Measurements from ENCODE around the gene EBF3.
"Not testable (repeated sequence)": the region's sequence is repeated elsewhere in the genome, so short reads cannot be mapped to it uniquely, and the experiment has no call there.

Gene EBF3

DNA sequence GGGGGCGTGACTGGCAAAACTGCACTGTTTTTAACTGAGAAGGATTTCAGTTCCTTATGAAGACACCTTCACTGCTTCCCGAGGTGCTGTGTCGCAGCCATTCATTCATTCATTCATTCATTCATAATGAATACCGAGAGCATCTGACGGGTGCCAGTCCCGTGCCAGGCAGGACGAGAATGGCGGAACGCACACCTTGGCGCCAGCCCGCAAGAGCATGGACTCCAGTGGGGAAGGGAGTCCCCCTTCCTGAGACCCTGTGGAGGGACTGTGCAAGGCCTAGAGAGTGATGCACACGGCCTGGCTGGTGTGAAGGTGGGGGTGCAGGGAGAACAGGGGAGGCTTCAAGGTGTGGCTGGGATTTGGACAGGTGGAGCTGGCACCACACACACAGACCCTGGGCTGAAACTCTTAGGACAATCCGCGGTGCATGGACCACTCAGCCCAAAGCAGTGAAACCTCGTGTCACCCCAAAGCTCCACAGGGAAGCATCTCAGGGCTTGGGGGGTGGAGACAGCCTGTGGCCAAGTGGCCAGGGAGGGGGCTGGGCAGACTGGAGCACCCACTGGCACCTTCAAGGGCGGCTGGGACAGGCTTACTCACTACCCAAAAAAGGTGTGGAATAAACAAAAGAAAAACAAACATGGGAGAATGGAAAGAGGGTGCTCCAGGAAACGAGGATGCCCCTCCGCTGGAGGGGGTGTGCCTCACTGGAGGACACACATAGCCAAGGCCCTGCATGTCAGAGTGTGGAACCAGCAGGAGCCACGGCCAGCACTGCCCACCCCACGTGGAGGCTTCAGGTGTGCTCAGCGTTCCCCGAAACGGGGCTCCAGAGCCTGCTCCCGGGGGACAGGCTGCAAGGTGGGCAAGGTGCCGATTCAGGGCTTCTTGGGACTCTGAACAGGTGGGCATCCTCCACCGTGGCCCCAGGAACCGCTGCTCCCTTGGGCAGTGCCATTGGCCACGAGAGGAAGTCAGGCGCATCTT lies 37.7 kb downstream of the EBF3 start:
- no peak for DNase-seq
- TF ChIP-seq POLR2A (IDR thresholded peaks at IDR 0.05; ENCODE audit: low read length) = no peak
- no peak for TF ChIP-seq GATA1 (IDR thresholded peaks at IDR 0.05; ENCODE audit: low read depth, low read length)

DNA sequence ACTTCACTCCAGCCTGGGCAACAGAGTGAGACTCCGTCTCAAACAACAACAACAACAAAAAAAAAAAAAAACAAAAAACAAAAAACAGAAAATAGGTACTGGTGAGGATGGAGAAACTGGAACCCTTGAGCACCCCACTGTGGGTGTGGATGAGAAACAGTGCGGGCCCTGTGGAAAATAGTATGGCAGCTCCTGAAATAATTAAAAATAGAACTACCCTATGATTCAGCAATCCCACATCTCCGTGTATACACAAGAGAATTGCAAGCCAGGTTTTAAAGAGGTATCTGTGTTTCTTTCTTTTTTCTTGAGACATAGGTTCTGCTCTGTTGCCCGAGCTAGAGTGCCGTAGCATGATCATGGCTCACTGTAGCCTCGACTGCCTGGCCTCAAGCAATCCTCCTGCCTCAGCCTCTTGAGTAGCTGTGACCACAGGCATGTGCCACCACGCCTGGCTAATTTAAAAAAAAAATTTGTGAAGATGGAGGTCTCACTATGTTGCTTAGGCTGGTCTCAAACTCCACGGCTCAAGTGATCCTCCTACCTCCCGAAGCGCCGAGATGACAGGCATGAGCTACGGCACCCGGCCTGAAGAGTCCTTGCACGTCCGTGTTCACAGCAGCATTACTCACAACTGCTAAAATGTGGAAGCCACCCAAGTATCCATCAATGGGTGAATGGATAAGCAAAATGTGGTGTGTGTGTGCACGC lies 39.5 kb downstream of the EBF3 start:
- TF ChIP-seq GATA1 (IDR thresholded peaks at IDR 0.05; ENCODE audit: low read depth, low read length) (no peak), POLR2A (IDR thresholded peaks at IDR 0.05; ENCODE audit: low read length) (no peak)
- no peak for DNase-seq

DNA sequence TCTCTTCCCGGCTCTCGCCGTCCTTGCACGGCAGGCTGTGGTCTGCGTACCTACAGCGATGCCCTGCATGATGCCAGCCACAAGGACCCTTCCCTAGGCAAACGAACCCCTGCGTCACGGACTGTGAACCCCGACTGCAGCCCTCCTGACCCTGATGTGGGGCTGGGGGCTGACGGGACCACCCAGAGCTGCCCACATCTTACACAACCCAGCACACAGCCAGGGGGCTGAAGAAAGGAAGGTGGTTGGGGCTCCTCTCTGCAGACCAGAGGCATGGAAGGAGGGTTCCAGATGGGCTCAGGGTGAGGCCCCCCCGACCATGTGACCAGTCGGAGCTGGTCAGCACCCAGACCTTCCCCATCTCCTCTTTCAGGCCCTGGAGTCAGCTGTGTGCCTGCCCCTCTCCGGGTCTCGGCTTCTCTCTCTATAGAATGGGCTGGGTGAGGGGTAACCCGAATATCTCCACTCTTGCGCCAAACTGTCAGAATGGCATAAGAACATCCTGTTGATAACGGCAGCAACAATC lies 41.4 kb downstream of the EBF3 start:
- no peak for DNase-seq
- TF ChIP-seq GATA1 (IDR thresholded peaks at IDR 0.05; ENCODE audit: low read depth, low read length) (no peak), POLR2A (IDR thresholded peaks at IDR 0.05; ENCODE audit: low read length) (no peak)

DNA sequence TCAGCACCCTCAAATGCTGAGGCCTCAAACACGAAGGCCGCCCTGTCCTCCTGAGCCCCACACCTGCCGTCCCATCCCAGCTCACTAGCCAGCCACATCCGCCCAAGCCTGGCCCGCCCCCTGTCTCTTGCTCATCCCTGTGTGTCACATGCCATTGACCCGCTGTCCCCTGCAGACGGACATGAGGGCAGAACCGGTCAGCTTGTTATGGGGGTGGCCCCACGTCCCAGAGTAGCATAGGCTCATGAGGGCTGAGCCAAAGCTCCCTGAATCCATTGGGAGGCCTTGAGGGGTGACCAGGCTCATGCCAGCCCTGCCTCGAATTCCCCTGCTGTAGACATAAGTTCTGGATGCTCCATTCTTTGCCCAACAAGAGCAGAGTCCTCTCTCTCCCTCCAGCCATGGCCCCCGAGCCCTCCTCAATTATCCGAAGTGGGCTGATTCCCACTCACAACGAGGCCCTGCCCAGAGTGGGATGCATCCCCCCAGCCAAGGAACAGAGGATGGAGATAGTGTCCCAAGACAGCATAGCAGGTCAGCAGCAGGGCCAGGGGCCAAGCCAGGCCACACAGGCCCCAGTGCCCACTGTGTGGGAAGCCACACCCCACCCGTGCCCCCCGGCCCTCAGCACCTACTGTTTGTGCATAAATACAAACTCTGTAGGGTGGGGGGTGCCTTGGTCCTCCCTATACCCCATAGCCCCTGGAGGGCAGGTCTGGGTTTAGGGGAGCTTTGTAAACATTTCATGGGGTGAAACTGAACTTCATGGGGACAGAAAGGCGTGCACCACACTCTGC lies 42.1 kb downstream of the EBF3 start:
- no peak for DNase-seq

DNA sequence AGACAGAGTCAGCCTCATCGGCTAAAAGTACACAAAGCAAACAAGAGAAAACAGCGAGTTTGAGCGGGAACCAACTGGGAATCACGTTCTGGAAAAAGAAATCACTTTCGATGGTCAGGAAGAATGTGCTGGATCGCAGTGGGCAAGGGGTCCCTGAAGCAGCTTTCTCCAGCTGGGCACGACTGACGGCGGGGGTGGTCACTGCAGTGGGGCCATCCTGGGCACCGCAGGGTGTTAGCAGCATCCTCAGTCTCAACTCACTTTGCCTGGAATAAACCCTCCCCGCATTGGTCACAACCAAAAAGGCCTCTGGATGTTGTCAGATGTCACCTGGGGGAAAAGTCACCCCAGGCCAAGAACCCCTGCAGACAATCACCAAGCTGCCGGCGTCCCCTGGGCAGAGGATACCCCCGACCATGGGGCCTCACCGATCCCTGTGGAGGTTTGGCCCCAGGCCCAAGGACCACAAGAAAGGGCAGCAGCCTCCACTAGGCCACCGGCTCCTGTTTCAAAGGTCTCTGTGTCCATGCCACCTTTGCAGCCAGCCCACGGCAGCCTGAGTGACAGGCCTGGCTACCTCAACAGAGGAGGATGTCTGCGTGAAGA lies 42.9 kb downstream of the EBF3 start:
- TF ChIP-seq GATA1 (IDR thresholded peaks at IDR 0.05; ENCODE audit: low read depth, low read length) = no peak
- no peak for TF ChIP-seq POLR2A (IDR thresholded peaks at IDR 0.05; ENCODE audit: low read length)
- DNase-seq = no peak

More for the DNA sequence above, 42.1 kb downstream of the EBF3 start:
- no peak for TF ChIP-seq POLR2A (IDR thresholded peaks at IDR 0.05; ENCODE audit: low read length)

DNA sequence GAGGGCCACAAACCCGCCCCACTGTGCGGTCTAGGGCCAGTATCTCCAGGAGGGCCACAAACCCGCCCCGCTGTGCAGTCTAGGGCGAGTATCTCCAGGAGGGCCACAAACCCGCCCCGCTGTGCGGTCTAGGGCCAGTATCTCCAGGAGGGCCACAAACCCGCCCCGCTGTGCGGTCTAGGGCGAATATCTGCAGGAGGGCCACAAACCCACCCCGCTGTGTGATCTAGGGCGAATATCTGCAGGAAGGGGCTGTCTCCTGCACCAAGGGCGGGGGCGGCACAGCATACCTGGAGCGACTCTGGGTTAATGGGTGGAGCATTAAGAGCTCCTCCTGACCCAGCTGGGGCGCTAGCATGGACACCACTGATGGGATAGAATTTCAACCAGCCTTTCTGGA lies 43.9 kb downstream of the EBF3 start:
- not testable (repeated sequence) for DNase-seq

DNA sequence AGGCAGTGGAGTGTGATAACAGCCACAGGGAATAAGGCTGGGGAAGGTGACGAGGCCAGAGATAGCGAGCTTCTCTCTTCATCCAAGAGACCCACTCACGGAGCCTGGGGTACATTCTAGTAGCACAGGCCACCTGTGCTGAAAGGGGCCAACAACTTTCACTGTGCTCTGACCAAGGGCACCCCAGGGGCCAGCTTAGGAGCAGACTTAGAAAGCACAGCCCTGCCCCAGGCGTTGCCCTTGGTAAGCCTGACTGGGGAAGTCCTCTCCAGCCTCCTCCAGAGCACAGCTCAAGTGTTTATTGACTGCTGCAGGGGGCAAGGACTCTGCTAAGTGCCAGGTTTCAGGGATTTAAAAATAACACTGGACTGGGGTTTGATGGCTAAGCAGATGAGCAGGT lies 44.7 kb downstream of the EBF3 start:
- TF ChIP-seq GATA1 (IDR thresholded peaks at IDR 0.05; ENCODE audit: low read depth, low read length) (no peak), POLR2A (IDR thresholded peaks at IDR 0.05; ENCODE audit: low read length) (no peak)
- no peak for DNase-seq

DNA sequence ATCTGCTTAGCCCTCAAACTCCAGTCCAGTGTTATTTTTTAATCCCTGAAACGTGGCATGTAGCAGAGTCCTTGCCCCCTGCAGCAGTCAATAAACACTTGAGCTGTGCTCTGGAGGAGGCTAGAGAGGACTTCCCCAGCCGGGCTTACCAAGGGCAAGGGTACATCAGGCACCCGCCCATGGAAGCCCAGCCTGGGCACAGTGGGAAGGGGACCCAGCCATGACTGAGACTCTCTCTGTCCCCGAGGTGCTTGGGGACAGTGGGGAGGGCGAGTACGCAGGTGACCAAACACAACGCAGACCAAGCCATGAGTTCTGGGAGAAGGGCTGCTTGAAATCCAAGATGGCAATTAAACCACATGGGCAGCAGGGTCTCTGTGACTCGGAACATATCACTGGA lies 45.2 kb downstream of the EBF3 start:
- TF ChIP-seq GATA1 (IDR thresholded peaks at IDR 0.05; ENCODE audit: low read depth, low read length) = no peak
- TF ChIP-seq POLR2A (IDR thresholded peaks at IDR 0.05; ENCODE audit: low read length) = no peak
- DNase-seq = no peak

DNA sequence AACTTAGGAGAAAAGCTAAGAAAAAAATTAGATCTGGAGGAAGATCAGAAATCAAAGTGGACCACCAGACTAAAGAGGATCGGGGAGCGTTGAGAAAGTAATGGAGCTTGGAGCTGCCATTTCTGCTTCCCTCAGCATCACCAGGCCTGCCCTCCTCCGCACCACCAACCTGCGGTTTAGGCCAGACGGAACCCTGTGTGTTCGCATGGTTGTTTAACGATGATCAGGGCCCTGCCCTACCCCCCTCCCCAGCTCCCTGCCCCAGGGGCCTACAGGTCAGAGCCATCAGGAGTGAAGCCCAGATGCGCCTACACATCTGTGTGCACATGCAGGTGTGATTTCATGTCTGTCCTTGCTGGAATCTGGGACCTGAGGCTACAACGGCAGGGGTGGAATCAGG lies 45.7 kb downstream of the EBF3 start:
- DNase-seq = no peak
- TF ChIP-seq POLR2A (IDR thresholded peaks at IDR 0.05; ENCODE audit: low read length) (no peak), GATA1 (IDR thresholded peaks at IDR 0.05; ENCODE audit: low read depth, low read length) (no peak)

DNA sequence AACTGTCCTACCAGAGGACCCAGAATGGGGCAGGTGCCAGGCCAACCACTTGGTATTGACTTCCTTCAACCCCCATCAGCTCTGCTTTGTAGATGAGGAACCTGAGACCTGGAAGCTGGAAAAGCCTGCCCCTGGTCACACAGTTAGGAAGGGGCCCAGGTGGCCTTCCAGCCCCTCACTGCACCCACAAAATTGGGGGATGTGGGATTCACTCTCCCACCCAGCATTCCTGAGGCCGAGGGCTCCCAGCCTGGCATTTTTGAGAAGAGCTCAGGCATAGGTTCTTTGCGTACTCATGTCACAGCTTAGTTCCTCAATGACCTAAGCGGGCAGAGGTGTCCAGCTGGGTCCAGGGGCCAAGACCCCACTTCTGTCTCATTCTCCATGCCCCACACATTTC lies 46.1 kb downstream of the EBF3 start:
- no peak for DNase-seq
- TF ChIP-seq GATA1 (IDR thresholded peaks at IDR 0.05; ENCODE audit: low read depth, low read length) = no peak
- TF ChIP-seq POLR2A (IDR thresholded peaks at IDR 0.05; ENCODE audit: low read length) = no peak

DNA sequence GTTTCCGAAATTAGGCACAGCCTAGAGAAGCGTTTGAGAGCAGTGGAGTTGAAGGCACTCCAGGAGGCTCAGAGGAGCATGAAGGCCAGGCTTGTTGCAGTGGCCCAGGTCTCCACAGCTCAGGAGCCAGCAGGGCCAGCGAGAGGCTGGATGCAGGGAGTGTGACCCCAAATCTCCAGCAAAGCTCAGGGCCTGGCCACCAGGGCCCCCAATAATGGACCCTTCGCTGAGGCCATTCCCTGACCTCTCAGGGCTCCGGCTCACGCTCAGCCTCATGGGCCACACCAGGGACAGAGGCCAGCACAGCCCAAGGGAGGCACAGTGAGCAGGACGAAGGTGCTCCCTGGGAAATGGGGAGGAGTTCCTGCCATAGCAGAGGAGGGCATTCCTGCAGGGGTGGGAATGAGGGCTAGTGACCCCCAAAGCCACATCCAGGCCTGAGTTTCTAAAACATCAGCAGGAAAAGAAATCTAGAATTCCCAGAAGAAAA lies 47.5 kb downstream of the EBF3 start:
- TF ChIP-seq POLR2A (IDR thresholded peaks at IDR 0.05; ENCODE audit: low read length) (no peak), GATA1 (IDR thresholded peaks at IDR 0.05; ENCODE audit: low read depth, low read length) (no peak)
- no peak for DNase-seq

DNA sequence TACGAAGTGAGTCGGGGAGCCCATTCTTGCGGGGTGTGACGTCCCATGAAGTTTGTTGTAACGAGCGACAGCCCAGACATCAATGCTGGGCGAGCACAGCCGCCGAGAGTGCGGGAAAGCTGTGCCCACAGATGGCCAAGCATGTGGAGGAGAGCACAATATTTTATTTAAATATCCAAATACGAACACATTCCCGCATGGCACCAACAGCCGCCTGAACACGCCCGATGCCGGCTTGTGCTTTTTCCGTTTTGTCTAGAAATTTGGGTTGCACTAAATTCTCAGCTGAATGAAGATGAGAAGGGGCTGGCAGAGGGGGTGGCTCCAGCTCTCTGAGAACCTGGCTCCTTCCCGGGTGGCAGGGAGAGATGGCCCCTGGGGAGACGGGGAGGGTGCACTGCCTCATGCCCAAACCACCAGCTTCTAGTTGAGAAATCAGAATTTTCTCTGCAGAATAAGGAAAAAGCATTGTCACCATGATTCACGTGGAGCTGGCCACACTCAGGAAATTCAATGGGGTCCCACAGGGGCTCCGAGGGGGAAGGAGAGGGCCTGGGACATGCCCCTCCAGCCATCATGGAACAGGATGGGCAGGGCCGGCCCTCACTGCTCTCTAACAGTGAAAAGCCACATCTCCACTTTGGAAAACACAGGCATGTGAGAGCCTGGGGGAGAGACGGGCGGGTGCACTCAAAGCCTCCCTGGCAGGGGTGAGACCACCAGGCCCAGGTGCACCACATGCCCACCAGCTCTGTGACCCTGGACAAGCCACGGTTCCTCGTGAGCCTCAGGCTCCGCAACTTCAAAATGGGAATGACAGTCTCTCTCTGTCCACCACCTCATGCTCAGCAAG lies 48.3 kb downstream of the EBF3 start:
- no peak for TF ChIP-seq GATA1 (IDR thresholded peaks at IDR 0.05; ENCODE audit: low read depth, low read length)
- TF ChIP-seq POLR2A (IDR thresholded peaks at IDR 0.05; ENCODE audit: low read length) = no peak
- no peak for DNase-seq
